ENCODE measurements around the gene UCMA. TPM values are rescaled to one million over a fixed set of nuclear protein-coding genes. Genes with fewer than 3 reads are reported as not detected.

The UCMA gene
- total RNA-seq, 3 donors from 2014 or later, result not detected

DNA sequence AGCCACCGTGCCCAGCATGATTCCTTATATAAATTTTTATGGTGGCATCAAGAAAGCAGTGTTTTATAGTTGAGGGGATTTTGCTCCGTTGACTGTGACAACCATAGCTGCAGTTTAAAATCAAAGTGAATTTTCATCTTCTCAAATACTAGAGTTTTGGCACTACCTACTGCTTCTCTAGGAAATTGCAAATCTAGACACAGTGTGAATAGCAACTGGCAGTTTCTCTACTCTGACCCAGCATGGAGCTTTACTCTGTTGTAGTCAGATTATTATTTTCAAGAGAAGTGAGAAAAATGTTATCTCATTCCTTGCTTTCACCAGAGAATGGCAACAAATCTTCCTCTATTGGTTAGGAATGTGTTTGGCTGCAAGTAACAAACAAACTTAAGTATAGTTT lies 49.9 kb downstream of the UCMA start:
- Histone ChIP-seq H3K27me3 (no peaks in the 10 kb centered on the region), H3K36me3 (no peaks in the 10 kb centered on the region), H3K27ac (peak overlapping the region in 1 of 2 donors; percentile 41), H3K4me1 (no peaks in the 10 kb centered on the region), H3K4me3 (no peak overlapping the region), H3K9me3 (no peaks in the 10 kb centered on the region)
- intact Hi-C loops (cut with DNase I; ENCODE audit: low total_unique reads), result no loop called here
- no peak for TF ChIP-seq POLR2AphosphoS5 (IDR thresholded peaks at IDR 0.05)
- TF ChIP-seq, protein P1, sequence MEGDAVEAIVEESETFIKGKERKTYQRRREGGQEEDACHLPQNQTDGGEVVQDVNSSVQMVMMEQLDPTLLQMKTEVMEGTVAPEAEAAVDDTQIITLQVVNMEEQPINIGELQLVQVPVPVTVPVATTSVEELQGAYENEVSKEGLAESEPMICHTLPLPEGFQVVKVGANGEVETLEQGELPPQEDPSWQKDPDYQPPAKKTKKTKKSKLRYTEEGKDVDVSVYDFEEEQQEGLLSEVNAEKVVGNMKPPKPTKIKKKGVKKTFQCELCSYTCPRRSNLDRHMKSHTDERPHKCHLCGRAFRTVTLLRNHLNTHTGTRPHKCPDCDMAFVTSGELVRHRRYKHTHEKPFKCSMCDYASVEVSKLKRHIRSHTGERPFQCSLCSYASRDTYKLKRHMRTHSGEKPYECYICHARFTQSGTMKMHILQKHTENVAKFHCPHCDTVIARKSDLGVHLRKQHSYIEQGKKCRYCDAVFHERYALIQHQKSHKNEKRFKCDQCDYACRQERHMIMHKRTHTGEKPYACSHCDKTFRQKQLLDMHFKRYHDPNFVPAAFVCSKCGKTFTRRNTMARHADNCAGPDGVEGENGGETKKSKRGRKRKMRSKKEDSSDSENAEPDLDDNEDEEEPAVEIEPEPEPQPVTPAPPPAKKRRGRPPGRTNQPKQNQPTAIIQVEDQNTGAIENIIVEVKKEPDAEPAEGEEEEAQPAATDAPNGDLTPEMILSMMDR (IDR thresholded peaks at IDR 0.05), result no peak
- no peak for TF ChIP-seq POLR2A (IDR thresholded peaks at IDR 0.05)
- no peak for DNase-seq (ENCODE audit: low spot score in 2 of 2)

DNA sequence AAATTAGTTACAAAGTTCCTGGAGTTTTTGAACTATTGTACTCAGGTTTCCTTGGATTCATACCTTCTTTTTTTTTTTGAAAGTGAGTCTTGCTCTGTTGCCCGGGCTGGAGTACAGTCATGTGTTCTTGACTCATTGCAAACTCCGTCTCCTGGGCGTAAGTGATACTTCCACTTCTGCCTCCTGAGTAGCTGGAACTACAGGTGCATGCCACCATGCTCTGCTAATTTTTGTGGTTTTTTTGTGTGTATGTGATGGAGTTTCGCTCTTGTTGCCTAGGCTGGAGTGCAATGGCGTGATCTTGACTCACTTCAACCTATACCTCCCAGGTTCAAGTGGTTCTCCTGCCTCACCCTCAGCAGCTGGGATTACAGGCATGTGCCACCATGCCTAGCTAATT lies 50.5 kb downstream of the UCMA start:
- Histone ChIP-seq H3K4me1 (no peaks in the 10 kb centered on the region), H3K27ac (peak overlapping the region in 1 of 2 donors; percentile 41), H3K9me3 (no peaks in the 10 kb centered on the region), H3K27me3 (no peaks in the 10 kb centered on the region), H3K36me3 (no peaks in the 10 kb centered on the region), H3K4me3 (no peak overlapping the region)
- intact Hi-C loops (cut with DNase I; ENCODE audit: low total_unique reads), result no loop called here
- TF ChIP-seq POLR2A (IDR thresholded peaks at IDR 0.05) (no peak), POLR2AphosphoS5 (IDR thresholded peaks at IDR 0.05) (no peak)
- TF ChIP-seq, protein P1 (IDR thresholded peaks at IDR 0.05), result no peak
- DNase-seq (ENCODE audit: low spot score in 2 of 2), result no peak

DNA sequence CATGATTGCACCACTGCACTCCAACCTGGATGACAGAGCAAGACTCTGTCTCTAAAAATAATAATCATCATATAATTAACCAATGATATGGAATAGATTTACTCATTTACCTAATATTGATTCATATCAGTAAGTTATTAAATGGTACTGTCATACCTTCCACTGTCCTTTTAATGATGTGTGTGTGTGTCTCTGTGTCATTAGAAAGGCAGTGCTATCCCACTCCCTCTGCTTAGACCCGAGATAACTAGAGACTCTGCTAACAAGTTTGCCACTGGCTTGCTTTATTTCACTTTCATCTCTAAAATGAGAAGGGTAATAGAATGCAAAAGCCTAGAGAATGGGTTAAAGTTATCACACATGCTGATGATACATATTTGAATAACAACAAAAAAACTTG lies 51.8 kb downstream of the UCMA start:
- intact Hi-C loops (cut with DNase I; ENCODE audit: low total_unique reads), result no loop called here
- no peak overlapping the region for H3K4me3 ChIP-seq
- TF ChIP-seq POLR2AphosphoS5 (IDR thresholded peaks at IDR 0.05) (no peak), POLR2A (IDR thresholded peaks at IDR 0.05) (no peak)
- TF ChIP-seq, protein P1 (IDR thresholded peaks at IDR 0.05), result no peak
- no peaks in the 10 kb centered on the region for H3K9me3 ChIP-seq
- no peaks in the 10 kb centered on the region for H3K27me3 ChIP-seq
- DNase-seq (ENCODE audit: low spot score in 2 of 2), result no peak
- H3K27ac ChIP-seq, result no peak overlapping the region
- H3K36me3 ChIP-seq, result no peaks in the 10 kb centered on the region
- no peaks in the 10 kb centered on the region for H3K4me1 ChIP-seq

DNA sequence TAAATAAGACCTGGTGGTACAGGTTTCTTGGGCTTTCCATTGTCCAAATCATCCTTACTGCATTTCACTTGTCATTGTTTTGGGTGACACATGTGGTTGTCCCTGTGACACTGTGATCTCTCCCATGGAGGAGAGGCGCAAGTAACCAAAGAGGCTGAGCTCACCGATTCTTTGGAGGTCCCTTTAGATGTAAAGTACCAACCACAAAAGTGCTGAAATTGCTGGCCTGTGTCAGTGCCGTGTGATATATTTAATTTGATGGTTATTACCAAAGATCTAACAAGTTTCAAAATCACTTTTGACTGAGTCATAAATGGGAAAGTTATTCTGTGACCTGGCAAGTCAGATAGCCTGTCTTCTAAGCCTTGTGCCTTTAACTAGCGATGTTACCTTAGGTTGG lies 53.4 kb downstream of the UCMA start:
- TF ChIP-seq POLR2A (IDR thresholded peaks at IDR 0.05), result no peak
- TF ChIP-seq, protein P1 (IDR thresholded peaks at IDR 0.05), result no peak
- TF ChIP-seq POLR2AphosphoS5 (IDR thresholded peaks at IDR 0.05), result no peak
- H3K36me3 ChIP-seq, result no peaks in the 10 kb centered on the region
- H3K27ac ChIP-seq, result no peak overlapping the region
- H3K9me3 ChIP-seq, result no peaks in the 10 kb centered on the region
- DNase-seq (ENCODE audit: low spot score in 2 of 2), result no peak
- intact Hi-C loops (cut with DNase I; ENCODE audit: low total_unique reads), result no loop called here
- H3K27me3 ChIP-seq, result no peaks in the 10 kb centered on the region
- no peak overlapping the region for H3K4me3 ChIP-seq
- no peaks in the 10 kb centered on the region for H3K4me1 ChIP-seq

DNA sequence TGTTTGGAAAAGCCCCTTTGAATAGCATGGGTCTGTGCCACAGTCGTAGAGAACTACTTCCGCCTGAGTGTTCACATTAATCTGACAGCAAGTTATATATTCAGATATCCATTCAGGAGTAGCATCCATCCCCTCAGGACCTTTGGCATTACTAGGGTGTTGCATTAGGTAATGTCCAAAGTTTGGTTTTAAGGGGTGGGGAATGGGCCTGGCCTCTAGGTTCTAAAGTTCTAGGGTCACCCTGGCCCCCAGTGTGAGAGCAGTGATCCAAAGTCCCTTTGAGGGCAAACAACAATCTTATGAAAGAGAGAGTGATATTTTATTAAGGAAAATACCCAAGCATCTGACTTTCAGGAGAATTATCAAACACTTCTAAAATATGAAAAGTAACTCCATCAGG lies 60.6 kb downstream of the UCMA start:
- H3K4me3 ChIP-seq, result no peak overlapping the region
- intact Hi-C loops (cut with DNase I; ENCODE audit: low total_unique reads), result no loop called here
- H3K27ac ChIP-seq, result no peak overlapping the region
- no peaks in the 10 kb centered on the region for H3K36me3 ChIP-seq
- TF ChIP-seq, protein P1 (IDR thresholded peaks at IDR 0.05), result no peak
- no peak for TF ChIP-seq POLR2A (IDR thresholded peaks at IDR 0.05)
- no peak for TF ChIP-seq POLR2AphosphoS5 (IDR thresholded peaks at IDR 0.05)
- no peaks in the 10 kb centered on the region for H3K9me3 ChIP-seq
- no peaks in the 10 kb centered on the region for H3K27me3 ChIP-seq
- H3K4me1 ChIP-seq, result no peaks in the 10 kb centered on the region
- no peak for DNase-seq (ENCODE audit: low spot score in 2 of 2)

Other genes with a start within 250 kb of the UCMA start
- 10 to 100 TPM in 1 of 3 donors, 1 to 10 TPM in 2; 8.2 to 13.0 (median 9.8) TPM for gene CCDC3, start 232.7 kb downstream of the UCMA start, total RNA-seq
- gene OPTN, start 134.2 kb downstream of the UCMA start, total RNA-seq, result 100 to 1,000 TPM in 1 of 3 donors, 10 to 100 TPM in 2; 43.9 to 119 (median 49.2) TPM
- gene MCM10, start 72.8 kb downstream of the UCMA start, total RNA-seq, result 1 to 10 TPM in 2 of 3 donors, under 1 TPM in 1; 0.15 to 2.0 (median 1.8) TPM
- gene PHYH, start 65.7 kb upstream of the UCMA start, total RNA-seq, result 10 to 100 TPM; 23.7 to 74.7 (median 26.9) TPM
- 10 to 100 TPM; 33.9 to 53.3 (median 43.6) TPM for gene SEPHS1, start 113.9 kb upstream of the UCMA start, total RNA-seq

Measured in breast epithelium (tissue), 4 donors.